Pericardium fibroblast (primary cell): ENCODE measurements around the gene MYOCD. TPM values are rescaled to one million over a fixed set of nuclear protein-coding genes. Genes with fewer than 3 reads are reported as not detected.

Experiments
- total RNA-seq: library from RNA; depleted of rRNA; stranded (reverse); fragments of >200 nt; gene quantifications from 2 replicates; pipeline ENCODE4 v1.2.3, GENCODE V29; 2015

The MYOCD gene, protein sequence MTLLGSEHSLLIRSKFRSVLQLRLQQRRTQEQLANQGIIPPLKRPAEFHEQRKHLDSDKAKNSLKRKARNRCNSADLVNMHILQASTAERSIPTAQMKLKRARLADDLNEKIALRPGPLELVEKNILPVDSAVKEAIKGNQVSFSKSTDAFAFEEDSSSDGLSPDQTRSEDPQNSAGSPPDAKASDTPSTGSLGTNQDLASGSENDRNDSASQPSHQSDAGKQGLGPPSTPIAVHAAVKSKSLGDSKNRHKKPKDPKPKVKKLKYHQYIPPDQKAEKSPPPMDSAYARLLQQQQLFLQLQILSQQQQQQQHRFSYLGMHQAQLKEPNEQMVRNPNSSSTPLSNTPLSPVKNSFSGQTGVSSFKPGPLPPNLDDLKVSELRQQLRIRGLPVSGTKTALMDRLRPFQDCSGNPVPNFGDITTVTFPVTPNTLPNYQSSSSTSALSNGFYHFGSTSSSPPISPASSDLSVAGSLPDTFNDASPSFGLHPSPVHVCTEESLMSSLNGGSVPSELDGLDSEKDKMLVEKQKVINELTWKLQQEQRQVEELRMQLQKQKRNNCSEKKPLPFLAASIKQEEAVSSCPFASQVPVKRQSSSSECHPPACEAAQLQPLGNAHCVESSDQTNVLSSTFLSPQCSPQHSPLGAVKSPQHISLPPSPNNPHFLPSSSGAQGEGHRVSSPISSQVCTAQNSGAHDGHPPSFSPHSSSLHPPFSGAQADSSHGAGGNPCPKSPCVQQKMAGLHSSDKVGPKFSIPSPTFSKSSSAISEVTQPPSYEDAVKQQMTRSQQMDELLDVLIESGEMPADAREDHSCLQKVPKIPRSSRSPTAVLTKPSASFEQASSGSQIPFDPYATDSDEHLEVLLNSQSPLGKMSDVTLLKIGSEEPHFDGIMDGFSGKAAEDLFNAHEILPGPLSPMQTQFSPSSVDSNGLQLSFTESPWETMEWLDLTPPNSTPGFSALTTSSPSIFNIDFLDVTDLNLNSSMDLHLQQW
- total RNA-seq, result under 0.01 and 0.35 TPM in 2 replicates

DNA sequence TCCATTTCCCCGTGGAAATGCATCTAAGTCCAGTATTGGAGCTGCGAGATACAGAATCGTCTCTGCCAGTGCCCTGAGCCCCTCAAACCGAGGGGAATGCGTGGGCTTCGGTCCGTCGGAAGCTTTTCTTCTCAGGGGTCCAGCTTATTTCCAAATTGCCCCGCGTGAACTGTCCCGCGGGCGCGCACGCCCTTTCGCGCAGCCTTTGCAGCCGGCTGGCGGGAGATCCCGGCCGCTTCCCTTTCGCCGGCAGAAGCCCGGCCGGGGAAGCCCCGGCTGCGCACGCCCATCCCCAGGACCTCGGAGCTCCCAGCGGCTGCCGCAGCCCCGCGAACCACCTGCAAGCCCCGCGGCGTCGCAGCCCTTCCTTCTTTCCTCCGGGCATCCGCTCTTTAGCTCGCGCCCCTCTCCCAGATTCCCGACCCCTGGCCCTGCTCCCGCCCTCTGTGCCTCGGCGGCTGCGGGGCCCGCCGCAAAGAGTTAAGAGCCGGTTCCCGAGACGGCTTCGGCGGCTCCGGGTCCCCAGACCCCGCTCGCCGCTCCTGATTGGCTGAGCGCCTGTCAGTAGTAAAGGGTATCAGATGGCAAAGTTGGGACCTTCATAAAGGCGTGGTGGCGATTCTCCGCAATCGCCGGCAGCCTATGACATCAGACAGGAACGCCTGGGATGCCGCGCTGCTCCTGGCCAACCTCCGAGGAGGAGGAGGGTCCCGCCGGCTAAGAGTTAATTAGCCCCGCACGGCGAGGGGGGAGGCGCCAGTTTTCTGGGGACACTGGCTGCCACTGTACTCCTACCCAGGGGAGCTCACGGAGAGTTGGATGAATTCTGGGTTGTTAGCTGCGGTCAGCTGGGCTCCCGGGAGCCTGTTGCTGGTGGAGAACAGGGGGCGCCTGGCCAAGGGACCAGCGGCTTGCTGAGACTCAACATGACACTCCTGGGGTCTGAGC is at the start of gene MYOCD:
Gene MYOCD (plus strand): TSS at position 628 of the 948 bp plus-strand sequence. CDS start 299 bp downstream, at position 927.

DNA sequence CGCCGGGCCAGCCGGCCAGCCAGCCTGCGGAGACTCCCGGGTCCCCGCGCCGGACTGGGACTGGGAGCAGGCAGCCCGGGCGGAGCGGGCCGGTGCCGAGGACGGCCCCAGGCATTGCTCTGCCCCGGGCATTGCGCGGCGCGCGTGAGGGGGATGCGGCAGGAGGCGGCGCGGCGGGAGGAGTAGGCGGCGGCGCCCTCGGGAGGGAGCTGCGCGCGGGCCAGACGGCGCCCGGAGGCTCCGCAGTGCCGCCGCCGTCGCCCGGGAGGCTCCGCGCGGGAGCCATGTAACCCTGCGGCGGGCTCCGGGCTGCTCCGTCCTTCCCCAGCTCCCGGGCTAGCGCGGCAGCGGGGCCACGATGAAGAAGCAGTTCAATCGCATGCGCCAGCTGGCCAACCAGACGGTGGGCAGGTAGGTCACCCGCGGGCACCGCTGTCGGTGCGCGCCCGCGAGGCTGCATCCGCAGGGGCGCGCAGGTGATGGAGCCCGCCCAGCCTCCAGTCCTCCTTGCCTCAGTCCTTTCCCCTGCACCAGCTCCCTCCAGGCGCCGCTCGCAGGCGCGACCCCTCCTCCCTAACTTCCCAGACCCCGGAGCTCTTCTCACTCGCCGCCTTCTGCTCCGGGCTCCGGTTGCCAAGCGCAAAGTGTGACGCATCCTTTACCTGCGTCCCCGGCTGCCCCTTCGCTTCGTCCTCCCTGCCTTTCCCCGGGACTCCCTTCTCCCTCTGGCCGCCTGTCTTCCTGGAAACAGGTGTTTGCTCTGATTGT is 124.0 kb downstream of the MYOCD start, which contains the start of gene ARHGAP44:
Gene ARHGAP44 (plus strand): TSS at position 18 of the 768 bp plus-strand sequence. CDS start 341 bp downstream, at position 359.

Other genes starting within 250 kb of the MYOCD start
- 2.2 and 4.4 TPM in 2 replicates for gene ARHGAP44, start 123.6 kb downstream of the MYOCD start, total RNA-seq